Measurements from ENCODE around the gene BATF3. TPM values are rescaled to one million over a fixed set of nuclear protein-coding genes. Genes with fewer than 3 reads are reported as not detected.

The BATF3 gene
- total RNA-seq, 1 donor from 2014 or later = 0.72 TPM

DNA sequence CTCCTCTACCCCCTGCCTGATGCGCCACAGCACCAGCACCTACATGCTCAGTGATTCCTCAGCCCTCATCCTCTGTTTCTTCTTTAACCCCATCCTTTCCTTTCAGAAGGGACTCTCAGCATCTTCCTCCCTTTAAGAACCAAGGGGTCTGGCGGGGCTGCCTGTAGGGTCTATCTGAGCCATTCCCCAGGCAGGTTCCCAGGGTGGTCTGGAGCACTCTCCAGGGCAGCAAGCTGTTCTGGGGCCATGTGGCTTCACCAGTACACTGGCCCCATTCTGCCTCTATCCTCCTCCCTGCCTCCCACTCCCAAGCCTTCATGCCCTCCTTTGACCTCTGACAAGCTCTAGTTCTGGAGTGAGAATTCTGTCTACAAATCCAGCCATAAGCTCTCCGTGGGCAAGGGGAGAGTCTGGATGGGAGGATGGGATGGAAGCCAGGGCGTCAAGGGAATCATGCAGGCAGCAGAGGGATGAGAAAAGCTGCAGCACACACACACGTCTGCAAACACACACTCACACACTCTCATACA lies 10.4 kb downstream of the BATF3 start:
- H3K4me1 Mint-ChIP-seq (ENCODE audit: unreplicated experiment) = no peaks in the 10 kb centered on the region
- peak; percentile 27 for DNase-seq (ENCODE audit: extremely low spot score, unreplicated experiment)
- no peaks in the 10 kb centered on the region for H3K9me3 Mint-ChIP-seq
- H3K27me3 Mint-ChIP-seq = peaks cover 39% of the 10 kb centered on the region
- no peak overlapping the region for H3K4me3 Mint-ChIP-seq
- no peaks in the 10 kb centered on the region for H3K36me3 Mint-ChIP-seq
- TF ChIP-seq, protein P1, sequence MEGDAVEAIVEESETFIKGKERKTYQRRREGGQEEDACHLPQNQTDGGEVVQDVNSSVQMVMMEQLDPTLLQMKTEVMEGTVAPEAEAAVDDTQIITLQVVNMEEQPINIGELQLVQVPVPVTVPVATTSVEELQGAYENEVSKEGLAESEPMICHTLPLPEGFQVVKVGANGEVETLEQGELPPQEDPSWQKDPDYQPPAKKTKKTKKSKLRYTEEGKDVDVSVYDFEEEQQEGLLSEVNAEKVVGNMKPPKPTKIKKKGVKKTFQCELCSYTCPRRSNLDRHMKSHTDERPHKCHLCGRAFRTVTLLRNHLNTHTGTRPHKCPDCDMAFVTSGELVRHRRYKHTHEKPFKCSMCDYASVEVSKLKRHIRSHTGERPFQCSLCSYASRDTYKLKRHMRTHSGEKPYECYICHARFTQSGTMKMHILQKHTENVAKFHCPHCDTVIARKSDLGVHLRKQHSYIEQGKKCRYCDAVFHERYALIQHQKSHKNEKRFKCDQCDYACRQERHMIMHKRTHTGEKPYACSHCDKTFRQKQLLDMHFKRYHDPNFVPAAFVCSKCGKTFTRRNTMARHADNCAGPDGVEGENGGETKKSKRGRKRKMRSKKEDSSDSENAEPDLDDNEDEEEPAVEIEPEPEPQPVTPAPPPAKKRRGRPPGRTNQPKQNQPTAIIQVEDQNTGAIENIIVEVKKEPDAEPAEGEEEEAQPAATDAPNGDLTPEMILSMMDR (conservative IDR thresholded peaks at IDR 0.05) = no peak
- H3K27ac Mint-ChIP-seq = no peak overlapping the region

DNA sequence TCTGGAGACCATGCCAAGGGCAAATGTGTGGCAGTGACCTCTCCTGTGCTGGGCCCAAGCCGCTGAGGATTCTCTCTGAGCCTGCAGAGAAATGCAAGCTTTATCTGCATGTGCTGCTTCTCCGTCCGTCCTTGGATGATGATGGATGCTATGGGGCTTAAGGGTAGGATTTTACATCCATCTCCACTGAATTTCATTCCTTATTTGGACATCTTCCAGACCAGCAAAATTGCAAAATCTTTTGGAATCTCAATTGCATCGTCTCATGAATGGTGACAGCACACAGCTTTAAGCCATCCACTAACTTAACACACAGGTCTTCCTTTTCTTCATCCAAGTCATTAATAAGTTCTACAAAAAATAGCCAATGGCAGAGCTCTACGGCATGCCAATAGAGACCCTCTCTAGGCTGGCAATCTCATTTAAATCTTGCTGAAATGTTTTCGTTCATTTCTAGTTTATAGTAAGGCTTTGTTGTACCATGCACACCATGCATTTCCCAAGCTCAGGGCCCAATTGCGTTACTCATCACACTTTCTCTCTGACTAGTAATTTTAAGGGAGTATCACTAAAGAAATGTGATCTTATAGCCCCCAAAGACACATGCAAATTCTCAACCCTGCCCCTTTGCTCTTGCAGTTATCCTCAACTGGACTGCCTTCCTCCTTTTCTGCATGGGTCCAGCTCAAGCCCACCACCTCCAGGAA lies 11.1 kb downstream of the BATF3 start:
- H3K27ac Mint-ChIP-seq = no peak overlapping the region
- no peaks in the 10 kb centered on the region for H3K4me1 Mint-ChIP-seq (ENCODE audit: unreplicated experiment)
- DNase-seq (ENCODE audit: extremely low spot score, unreplicated experiment) = peak; percentile 13
- no peak overlapping the region for H3K4me3 Mint-ChIP-seq
- TF ChIP-seq, protein P1 (conservative IDR thresholded peaks at IDR 0.05) = no peak
- no peaks in the 10 kb centered on the region for H3K36me3 Mint-ChIP-seq
- no peaks in the 10 kb centered on the region for H3K9me3 Mint-ChIP-seq
- H3K27me3 Mint-ChIP-seq = peaks cover 37% of the 10 kb centered on the region

GRCh38 chr1:212687811-212688210 lies 11.8 kb downstream of the BATF3 start:
- no peaks in the 10 kb centered on the region for H3K4me1 Mint-ChIP-seq (ENCODE audit: unreplicated experiment)
- no peaks in the 10 kb centered on the region for H3K36me3 Mint-ChIP-seq
- no peak overlapping the region for H3K27ac Mint-ChIP-seq
- H3K4me3 Mint-ChIP-seq = no peak overlapping the region
- no peak for DNase-seq (ENCODE audit: extremely low spot score, unreplicated experiment)
- TF ChIP-seq, protein P1 (conservative IDR thresholded peaks at IDR 0.05) = no peak
- H3K9me3 Mint-ChIP-seq = no peaks in the 10 kb centered on the region
- peaks cover 41% of the 10 kb centered on the region for H3K27me3 Mint-ChIP-seq

DNA sequence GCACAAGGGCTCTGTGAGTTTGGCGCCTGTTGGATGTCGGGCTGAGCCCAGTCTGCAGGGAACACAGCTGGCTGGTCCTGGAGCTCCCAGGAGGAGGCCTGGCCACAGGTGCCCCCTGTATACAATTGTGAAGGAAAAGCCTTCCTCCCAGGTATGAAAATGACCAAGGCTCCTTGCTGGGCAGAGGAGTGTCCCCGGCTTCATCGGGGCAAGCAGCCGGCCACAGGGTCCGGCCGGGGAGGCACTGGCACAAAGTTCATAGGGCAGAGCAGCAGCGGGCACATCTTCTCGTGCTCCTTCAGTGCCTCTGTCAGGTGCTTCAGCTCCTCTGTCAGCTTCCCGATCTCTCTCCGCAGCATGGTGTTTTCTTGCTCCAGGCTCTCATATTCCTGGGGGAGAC lies 13.0 kb downstream of the BATF3 start:
- TF ChIP-seq, protein P1 (conservative IDR thresholded peaks at IDR 0.05) = no peak
- Mint-ChIP-seq H3K36me3 (no peaks in the 10 kb centered on the region), H3K9me3 (no peaks in the 10 kb centered on the region), H3K4me3 (no peak overlapping the region), H3K4me1 (ENCODE audit: unreplicated experiment) (no peaks in the 10 kb centered on the region), H3K27ac (no peak overlapping the region), H3K27me3 (peaks cover 44% of the 10 kb centered on the region)
- peak; percentile 42 for DNase-seq (ENCODE audit: extremely low spot score, unreplicated experiment)

GRCh38 chr1:212686069-212686468 lies 13.6 kb downstream of the BATF3 start:
- no peaks in the 10 kb centered on the region for H3K9me3 Mint-ChIP-seq
- no peaks in the 10 kb centered on the region for H3K36me3 Mint-ChIP-seq
- TF ChIP-seq, protein P1 (conservative IDR thresholded peaks at IDR 0.05) = no peak
- H3K27me3 Mint-ChIP-seq = peaks cover 45% of the 10 kb centered on the region
- H3K27ac Mint-ChIP-seq = no peak overlapping the region
- no peak overlapping the region for H3K4me3 Mint-ChIP-seq
- DNase-seq (ENCODE audit: extremely low spot score, unreplicated experiment) = no peak
- H3K4me1 Mint-ChIP-seq (ENCODE audit: unreplicated experiment) = no peaks in the 10 kb centered on the region

All from type B pancreatic cell (in vitro differentiated cells).